GM18498 (cell line): ENCODE measurements around the gene RAD51B.

Experiments used
- ATAC-seq: cut with Tn5 transposase; IDR thresholded peaks from one replicate; pipeline ENCODE4 v1.9.1; 2021; ENCODE audit warnings: mild to moderate bottlenecking, moderate library complexity; ENCODE audit not compliant: unreplicated experiment

Gene RAD51B

GRCh38 chr14:68616221-68616902 lies 796.8 kb downstream of the RAD51B start:
- ATAC-seq = no peak

DNA sequence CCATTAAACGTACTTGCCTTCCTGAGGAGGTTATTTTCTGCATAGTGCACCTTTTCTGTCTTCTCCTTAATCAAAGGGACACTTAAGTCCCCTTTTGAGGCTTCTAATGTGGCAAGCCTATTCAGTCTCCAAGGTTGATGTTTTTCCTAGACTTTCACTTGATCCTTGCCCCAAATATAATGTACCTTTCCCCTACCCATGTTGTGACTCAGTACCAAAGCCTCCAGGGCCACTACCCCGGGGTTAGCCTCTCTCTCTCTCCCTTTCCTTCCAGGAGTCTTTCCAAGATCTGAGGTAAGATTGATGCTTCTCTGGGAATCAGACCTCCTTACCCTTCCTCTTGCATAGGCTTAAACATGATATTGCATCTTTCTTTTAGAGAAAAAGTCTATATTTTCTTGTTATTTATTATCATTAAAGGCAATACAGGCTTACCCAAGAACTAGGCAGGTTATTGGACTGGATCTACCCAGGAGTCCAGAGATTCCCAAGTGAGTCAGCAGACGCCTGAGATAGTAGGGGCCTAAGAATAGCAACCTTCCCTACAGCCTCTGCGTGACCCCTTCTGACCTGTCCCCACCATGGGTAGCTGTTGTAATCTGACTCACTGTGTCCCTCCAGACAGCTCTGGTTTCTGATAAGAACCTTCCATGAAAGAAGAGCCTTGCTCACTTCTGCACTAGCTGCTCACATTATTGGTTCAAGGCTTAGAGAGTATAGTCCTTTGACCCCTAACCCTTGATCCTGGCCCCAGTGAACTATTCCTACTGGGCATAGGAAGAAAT lies 800.4 kb downstream of the RAD51B start:
- no peak for ATAC-seq

GRCh38 chr14:68621400-68622365 lies 802.1 kb downstream of the RAD51B start:
- no peak for ATAC-seq

- ATAC-seq = no peak
These were observed 803.3 kb downstream of the RAD51B start for GRCh38 chr14:68622856-68623255.

DNA sequence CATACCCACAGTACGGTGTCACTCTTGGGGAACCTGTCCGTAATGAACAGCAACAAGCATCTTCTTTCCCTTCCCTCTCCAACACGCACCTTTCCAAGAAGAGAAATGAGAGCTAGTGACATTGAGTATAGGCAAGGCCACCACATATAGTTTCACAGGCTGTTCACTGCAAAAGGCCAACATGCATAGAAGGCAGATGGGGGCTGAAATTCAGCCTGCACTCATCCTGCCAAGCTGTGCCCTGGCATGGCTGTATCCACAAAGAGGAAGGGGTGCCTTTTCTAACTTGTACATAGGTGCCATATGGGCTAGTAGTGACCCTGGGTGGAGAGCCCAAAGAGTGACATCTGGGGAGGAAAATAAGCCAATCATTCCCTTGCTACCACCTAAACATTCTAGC lies 803.7 kb downstream of the RAD51B start:
- no peak for ATAC-seq

- no peak for ATAC-seq
These were observed 804.2 kb downstream of the RAD51B start for GRCh38 chr14:68623826-68624225.

- no peak for ATAC-seq
These were observed 805.1 kb downstream of the RAD51B start for GRCh38 chr14:68624541-68625220.

DNA sequence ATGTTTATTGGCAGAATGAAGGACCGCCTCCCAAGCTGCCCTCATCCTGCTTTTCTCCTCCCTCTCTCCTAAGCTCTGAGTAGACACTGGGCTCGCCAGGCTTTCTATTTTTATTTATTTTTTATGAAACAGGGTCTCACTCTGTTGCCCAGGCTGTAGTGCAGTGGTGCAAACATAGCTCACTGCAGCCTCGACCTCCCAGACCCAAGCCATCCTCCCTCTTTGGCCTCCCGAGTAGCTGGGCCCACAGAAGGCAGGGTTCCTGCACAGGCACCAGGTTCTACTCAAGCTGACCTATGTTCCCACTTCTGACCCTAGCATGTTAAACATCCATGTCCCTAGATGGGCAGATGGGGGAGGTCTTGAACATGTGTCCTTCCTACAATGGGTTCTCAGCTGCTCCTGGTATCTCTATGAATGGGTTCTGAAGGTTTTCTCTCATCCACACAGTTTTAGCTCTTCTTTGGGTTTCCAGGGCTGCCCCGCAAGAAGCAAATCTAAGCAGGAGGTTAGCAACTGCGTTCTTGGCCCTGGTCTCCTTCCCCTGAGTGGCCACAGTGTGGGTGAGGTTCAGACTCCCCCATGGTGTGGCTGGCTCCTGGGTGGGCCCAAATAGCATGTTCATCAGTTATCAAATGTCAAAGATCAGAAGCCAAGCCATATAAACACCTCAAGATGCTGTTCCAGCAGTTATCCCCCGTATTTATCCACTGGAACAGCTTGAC lies 805.9 kb downstream of the RAD51B start:
- ATAC-seq = no peak

- ATAC-seq = no peak
These were observed 806.8 kb downstream of the RAD51B start for GRCh38 chr14:68626386-68626785.

- no peak for ATAC-seq
These were observed 807.7 kb downstream of the RAD51B start for GRCh38 chr14:68627050-68627867.

DNA sequence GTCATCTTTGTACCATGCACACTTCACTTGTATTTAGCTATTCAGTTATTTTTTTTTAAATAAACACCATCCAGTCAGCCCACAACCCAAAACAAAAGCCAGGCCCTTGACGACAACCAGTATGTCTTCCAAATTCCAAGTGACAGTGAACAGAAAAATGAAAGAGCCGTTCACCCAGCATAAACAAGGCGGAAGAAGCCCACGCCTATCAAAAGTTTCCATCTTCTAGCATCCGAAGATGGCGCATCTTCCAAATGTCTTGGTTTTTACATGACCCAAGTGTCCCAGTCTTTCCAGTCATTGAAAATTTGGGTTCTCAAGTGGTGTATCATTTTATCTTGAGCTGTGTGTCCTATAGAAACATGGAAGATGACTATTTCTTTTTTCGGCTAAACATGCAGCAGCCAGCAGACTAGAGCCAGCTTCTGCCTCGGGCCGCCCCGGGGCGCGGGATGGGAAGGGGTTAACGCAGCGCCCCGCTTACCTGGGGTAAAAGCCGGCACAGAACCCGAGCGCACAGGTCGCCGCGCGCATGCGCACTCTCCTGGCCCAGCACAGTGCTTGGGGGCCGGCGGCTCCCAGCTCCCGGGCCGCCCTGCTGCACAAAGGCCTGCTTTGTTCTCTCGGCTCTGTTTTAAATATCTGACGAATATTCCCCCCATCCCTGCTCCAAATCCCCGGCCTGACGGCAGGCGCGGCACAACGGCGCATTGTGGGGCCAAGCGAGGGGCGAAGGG lies 808.5 kb downstream of the RAD51B start:
- ATAC-seq = no peak

DNA sequence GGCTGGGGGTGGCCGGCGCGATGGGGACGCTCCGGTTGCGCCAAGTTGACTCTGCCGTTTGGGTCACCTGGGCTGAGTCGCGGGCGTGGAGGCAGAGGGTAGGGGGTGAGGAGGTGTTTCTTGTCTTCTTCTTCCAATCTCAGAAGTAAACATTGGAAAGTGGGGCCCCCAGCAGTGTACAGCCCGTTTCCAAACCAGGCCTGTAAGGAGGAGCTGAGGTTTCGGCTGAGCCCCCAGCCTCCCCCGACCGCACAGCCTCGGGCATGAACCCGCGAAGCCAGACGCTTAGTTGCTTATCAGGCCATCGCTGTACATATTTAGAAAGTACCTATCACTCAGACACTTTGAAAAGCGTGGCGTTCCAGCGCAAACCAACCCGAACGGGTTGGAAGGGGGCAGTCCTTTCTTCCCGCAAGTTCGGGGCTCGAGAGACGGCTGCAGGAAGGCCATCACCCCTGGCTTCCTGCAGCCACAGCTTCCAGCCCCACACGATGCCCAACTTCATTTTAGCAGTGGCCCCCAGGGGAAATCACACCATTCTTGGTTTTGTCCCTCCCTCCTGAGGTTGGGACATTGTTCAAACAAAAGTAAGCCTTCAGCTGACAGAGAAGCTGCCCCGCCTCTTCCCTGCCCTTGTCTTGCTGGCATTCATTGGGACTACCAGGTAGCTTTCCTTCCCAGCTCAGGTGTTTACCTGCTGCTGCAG lies 809.2 kb downstream of the RAD51B start:
- no peak for ATAC-seq

- no peak for ATAC-seq
These were observed 810.5 kb downstream of the RAD51B start for GRCh38 chr14:68630081-68630571.

DNA sequence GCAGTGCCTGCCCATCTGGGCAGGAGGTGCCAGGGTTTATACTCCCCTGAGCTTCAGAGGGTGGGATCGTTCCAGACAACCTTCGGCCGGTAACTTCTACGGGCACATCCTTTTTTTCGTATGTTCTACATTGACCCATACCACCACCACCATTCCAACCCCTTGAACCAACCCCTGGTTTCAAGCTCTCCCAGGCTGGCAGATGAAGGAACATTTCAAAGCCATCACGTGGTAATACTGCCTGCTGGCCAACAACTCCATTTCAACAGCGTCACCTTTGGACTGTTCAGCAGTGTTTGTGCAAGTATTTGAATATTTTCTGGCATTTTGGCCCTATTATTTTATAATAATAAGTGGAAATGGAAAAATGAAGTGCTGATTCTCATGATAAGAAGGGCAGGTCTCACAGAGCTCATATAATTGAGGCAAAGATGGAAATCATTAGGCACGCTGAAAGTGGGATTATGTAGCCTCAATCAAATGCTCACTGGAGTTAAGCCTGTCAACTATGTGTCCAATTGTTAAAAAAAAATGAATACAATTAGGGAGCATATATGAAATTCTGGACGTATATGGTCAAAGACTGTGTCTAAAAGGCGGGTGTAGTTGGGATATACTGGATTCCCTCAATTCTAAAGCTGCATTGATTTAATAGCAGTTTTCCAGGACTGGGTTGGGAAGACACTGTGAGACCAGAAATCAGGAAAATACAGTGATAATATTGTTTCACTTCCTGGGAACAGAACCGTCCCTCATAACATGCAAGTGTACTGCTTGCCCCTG lies 811.2 kb downstream of the RAD51B start:
- ATAC-seq = no peak

DNA sequence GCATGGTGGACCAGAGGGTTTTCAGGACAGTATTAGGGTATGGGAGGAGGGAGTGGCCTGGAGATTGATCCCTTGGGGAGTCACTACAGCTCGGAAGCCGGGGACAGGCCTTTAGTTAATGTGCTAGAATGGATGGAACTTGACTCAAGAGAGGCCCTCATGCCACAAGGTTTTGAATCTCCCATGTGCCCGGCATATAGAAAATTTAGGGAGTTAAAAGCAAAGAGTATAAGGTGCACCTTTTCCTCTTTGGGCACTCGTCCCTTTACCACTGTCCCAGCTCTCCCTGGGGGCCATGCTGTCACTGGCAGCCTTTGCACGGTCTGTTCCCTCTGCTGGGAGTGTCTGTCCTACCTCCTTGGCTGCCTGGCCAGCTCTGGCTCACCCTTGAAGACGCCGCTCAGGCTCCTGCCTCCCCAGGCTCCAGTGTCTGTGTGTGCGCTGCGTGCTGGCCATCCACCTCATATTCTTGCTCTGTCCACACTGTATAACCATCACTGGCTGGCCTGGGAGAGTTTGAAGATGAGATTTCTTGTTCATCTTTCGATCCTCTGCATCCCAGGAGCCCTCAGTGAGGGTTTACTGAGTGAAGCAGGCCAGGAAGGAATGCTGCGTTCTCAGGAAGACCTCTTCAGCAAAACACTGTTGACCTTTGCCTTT lies 811.9 kb downstream of the RAD51B start:
- ATAC-seq = no peak
